Endothelial cell of umbilical vein (primary cell): ENCODE data around the gene CD300LG. TPM values are rescaled to one million over a fixed set of nuclear protein-coding genes. Genes with fewer than 3 reads are reported as not detected.

Experiments used
- BruUV-seq: library from RNA; stranded (reverse); fragments of 400-500 nt; replicated peaks from 2 replicates; lab custom pipeline; 2021; lab: Mats Ljungman, UMichigan
- CTCF ChIA-PET: fragments of 300-600, 350-600 bp; sonication (Branson Sonifier 250); formaldehyde crosslinking; loops from one replicate; lab custom pipeline; 2021; ENCODE audit warnings: antibody characterized with exemption, inconsistent platforms; lab: Charles Lee
- POLR2A ChIA-PET: fragments of 300-600, 350-600 bp; sonication (Branson Sonifier 250); formaldehyde crosslinking; loops from one replicate; lab custom pipeline; 2021; ENCODE audit warnings: antibody characterized with exemption, inconsistent platforms; lab: Charles Lee
- DNase-seq: peaks from one replicate; pipeline ENCODE4 v3.0.0-alpha.2; 2011; ENCODE audit warnings: low read depth, low spot score
- FAIRE-seq: peaks from 2 replicates; lab custom pipeline; 2011; peaks lifted over from hg19 to GRCh38; lab: Jason Lieb, UNC
- H2AFZ ChIP-seq: 2 replicates; pipeline ENCODE4 v1.6.0; 2012; ENCODE audit warnings: low read depth, low read length, control low read depth, inconsistent platforms
- H3K27ac ChIP-seq: 2 replicates; pipeline ENCODE4 v1.5.1; 2011; ENCODE audit warnings: low read depth, mild to moderate bottlenecking, control low read depth, low read length, moderate library complexity; ENCODE audit not compliant: insufficient read depth
- H3K27me3 ChIP-seq, 2 experiments: 2 replicates each; pipeline versions ENCODE4 v1.6.0 to v1.6.1; 2011; ENCODE audit warnings: low read length in 2 of 2, mixed read lengths in 1 of 2; ENCODE audit not compliant: control insufficient read depth in 2 of 2, insufficient read depth in 2 of 2
- H3K36me3 ChIP-seq, 2 experiments: 2 replicates in 1 of 2; 3 replicates in 1 of 2; pipeline ENCODE4 v1.5.1; 2011; ENCODE audit warnings: low read length in 2 of 2, mild to moderate bottlenecking in 1 of 2, moderate library complexity in 1 of 2; ENCODE audit not compliant: control insufficient read depth in 2 of 2, insufficient read depth in 2 of 2; ENCODE audit errors: extremely low read depth in 1 of 2
- H3K4me1 ChIP-seq: 3 replicates; pipeline ENCODE4 v1.5.1; 2011; ENCODE audit warnings: mild to moderate bottlenecking, low read length; ENCODE audit not compliant: control insufficient read depth, insufficient read depth; ENCODE audit errors: extremely low read depth
- H3K4me2 ChIP-seq: 2 replicates; pipeline ENCODE4 v1.6.1; 2011; ENCODE audit warnings: low read length, control low read depth, mixed read lengths; ENCODE audit not compliant: insufficient read depth
- H3K4me3 ChIP-seq, 3 experiments: fragments of 200-600 bp in 1 of 3; sonication (generic), shearing (Covaris generic) in 1 of 3; replicated peaks in 1 of 3; 2 replicates each; pipeline ENCODE4 v1.5.1; 2011 to 2016; ENCODE audit warnings: control low read depth in 3 of 3, low read length in 3 of 3, mild to moderate bottlenecking in 2 of 3, inconsistent platforms in 1 of 3, low read depth in 1 of 3, moderate library complexity in 1 of 3; ENCODE audit not compliant: insufficient read depth in 1 of 3
- H3K79me2 ChIP-seq: 2 replicates; pipeline ENCODE4 v1.6.0; 2012; ENCODE audit warnings: low read length, inconsistent platforms; ENCODE audit not compliant: control insufficient read depth, insufficient read depth
- H3K9ac ChIP-seq: replicated peaks from 2 replicates; pipeline ENCODE3; 2011; ENCODE audit warnings: low read length, control low read depth; ENCODE audit not compliant: insufficient read depth; ENCODE audit errors: extremely low read depth
- H3K9me1 ChIP-seq: replicated peaks from 3 replicates; pipeline ENCODE4 v1.6.0; 2011; ENCODE audit warnings: mild to moderate bottlenecking, low read length; ENCODE audit not compliant: control insufficient read depth, insufficient read depth; ENCODE audit errors: extremely low read depth
- H3K9me3 ChIP-seq: replicated peaks from 2 replicates; pipeline ENCODE4 v1.5.1; 2012; ENCODE audit warnings: low read length, inconsistent platforms; ENCODE audit not compliant: control insufficient read depth, insufficient read depth
- H4K20me1 ChIP-seq: replicated peaks from 2 replicates; pipeline ENCODE3; 2011; ENCODE audit warnings: mild to moderate bottlenecking, low read length; ENCODE audit not compliant: control insufficient read depth, insufficient read depth; ENCODE audit errors: extremely low read depth
- EZH2 ChIP-seq: IDR thresholded peaks from 2 replicates; pipeline ENCODE4 v1.6.1; 2012; ENCODE audit warnings: borderline replicate concordance, low read depth, mild to moderate bottlenecking, moderate library complexity, low read length, inconsistent platforms; ENCODE audit not compliant: severe bottlenecking
- FOS ChIP-seq: IDR thresholded peaks from 2 replicates; pipeline ENCODE4 v1.6.1; 2011; ENCODE audit warnings: mild to moderate bottlenecking, low read length, moderate library complexity, borderline replicate concordance; ENCODE audit not compliant: insufficient read depth
- GATA2 ChIP-seq: IDR thresholded peaks from 2 replicates; pipeline ENCODE4 v1.7.0; 2011; ENCODE audit warnings: low read depth, mild to moderate bottlenecking, moderate library complexity, mixed read lengths, low read length; ENCODE audit not compliant: insufficient read length, insufficient read depth
- MYC ChIP-seq: IDR thresholded peaks from one replicate; pipeline ENCODE4 v1.6.1; 2011; ENCODE audit warnings: mild to moderate bottlenecking, low read depth, low read length
- POLR2A ChIP-seq: IDR thresholded peaks from 2 replicates; pipeline ENCODE4 v1.6.1; 2012; ENCODE audit warnings: low read depth, mild to moderate bottlenecking, control low read depth, low read length
- POLR2AphosphoS5 ChIP-seq: IDR thresholded peaks from 2 replicates; pipeline ENCODE4 v1.6.1; 2012; ENCODE audit warnings: low read depth, mild to moderate bottlenecking, control low read depth, low read length, moderate library complexity; ENCODE audit not compliant: insufficient read depth
- dilution Hi-C: fragments of 300-500 bp; cut with MboI; formaldehyde crosslinking; loops from one replicate; pipeline ENCODE4 v1.15.0; 2019; ENCODE audit warnings: low sequenced_read_pairs; ENCODE audit not compliant: extremely low pct_ligation_motif_present
- intact Hi-C: fragments of 100-400 bp; cut with micrococcal nuclease; formaldehyde crosslinking; loops from one replicate; pipeline ENCODE4 v1.10.0; 2022
- polyA plus RNA-seq, 4 experiments: library from polyadenylated mRNA; depleted of rRNA in 3 of 4; stranded (reverse) in 3 of 4; unstranded in 1 of 4; fragments of >200 nt; gene quantifications; 2 replicates each; pipeline versions ENCODE4 v1.2.1 to v1.2.3, GENCODE V29; 2011 to 2012; ENCODE audit warnings: missing spikeins in 1 of 4
- total RNA-seq: library from RNA; stranded (reverse); gene quantifications from 2 replicates; pipeline ENCODE4 v1.2.3, GENCODE V29; 2021

The CD300LG gene
- total and polyA plus RNA-seq, 2 donors (not counting 3 experiments of a cell fraction or from before 2014, with no cell fraction given), result not detected

- H3K4me2 ChIP-seq, result no peak overlapping the region
- DNase-seq (no peak), FAIRE-seq (no peak)
- H3K79me2 ChIP-seq, result no peaks in the 10 kb centered on the region
- ChIA-PET CTCF (interaction anchor here (0.7 to 3.3 kb wide), 39 partner anchors 9 to 259 kb away, joined by 3 to 43 read pairs (median 5); partner anchors contain the start of genes CD300LG and HDAC5), POLR2A (interaction anchor here (0.7 kb wide), 1 partner anchor 132 kb away, joined by 6 read pairs; no protein-coding TSS in a partner anchor)
- H3K4me3 ChIP-seq, result no peak overlapping the region
- TF ChIP-seq GATA2 (no peak), MYC (no peak), FOS (no peak)
- intact Hi-C loops, result no loop called here
- peaks cover 3% of the 10 kb centered on the region for H3K4me1 ChIP-seq
- no peak overlapping the region for H2AFZ ChIP-seq
- H3K9me3 ChIP-seq, result no peaks in the 10 kb centered on the region
- no peaks in the 10 kb centered on the region for H4K20me1 ChIP-seq
- no peak overlapping the region for H3K27ac ChIP-seq
- peaks cover 45 to 48% of the 10 kb centered on the region in 2 experiments for H3K27me3 ChIP-seq
- H3K9ac ChIP-seq, result no peak overlapping the region
- dilution Hi-C loops, result no loop called here
- no peaks in the 10 kb centered on the region for H3K36me3 ChIP-seq
- H3K9me1 ChIP-seq, result no peaks in the 10 kb centered on the region
- BruUV-seq, result no TSS peak
Observed at GRCh38 chr17:43909537-43910231, 62.7 kb downstream of the CD300LG start.

GRCh38 chr17:43911904-43912303 is 64.9 kb downstream of the CD300LG start:
- Histone ChIP-seq H3K9ac (no peak overlapping the region), H2AFZ (no peak overlapping the region), H3K4me2 (no peak overlapping the region), H4K20me1 (no peaks in the 10 kb centered on the region), H3K27ac (no peak overlapping the region), H3K27me3 (peaks cover 35 to 41% of the 10 kb centered on the region in 2 experiments), H3K4me3 (no peak overlapping the region), H3K9me3 (no peaks in the 10 kb centered on the region), H3K4me1 (peaks cover 2% of the 10 kb centered on the region), H3K36me3 (no peaks in the 10 kb centered on the region), H3K79me2 (no peaks in the 10 kb centered on the region), H3K9me1 (no peaks in the 10 kb centered on the region)
- BruUV-seq, result no TSS peak
- ChIA-PET CTCF (interaction anchor here (2.8 kb wide), 1 partner anchor 12 kb away, joined by 43 read pairs; no protein-coding TSS in a partner anchor), POLR2A (no interaction called here)
- dilution Hi-C loops, result no loop called here
- no peak for TF ChIP-seq POLR2AphosphoS5
- no peak for TF ChIP-seq FOS
- no peak for TF ChIP-seq POLR2A
- no peak for TF ChIP-seq EZH2
- TF ChIP-seq GATA2, result no peak
- intact Hi-C loops, result no loop called here
- FAIRE-seq (no peak), DNase-seq (no peak)
